Measurements from ENCODE around the gene DENND2A.
"Not testable (repeated sequence)": the region's sequence is repeated elsewhere in the genome, so short reads cannot be mapped to it uniquely, and the experiment has no call there.

The DENND2A gene

DNA sequence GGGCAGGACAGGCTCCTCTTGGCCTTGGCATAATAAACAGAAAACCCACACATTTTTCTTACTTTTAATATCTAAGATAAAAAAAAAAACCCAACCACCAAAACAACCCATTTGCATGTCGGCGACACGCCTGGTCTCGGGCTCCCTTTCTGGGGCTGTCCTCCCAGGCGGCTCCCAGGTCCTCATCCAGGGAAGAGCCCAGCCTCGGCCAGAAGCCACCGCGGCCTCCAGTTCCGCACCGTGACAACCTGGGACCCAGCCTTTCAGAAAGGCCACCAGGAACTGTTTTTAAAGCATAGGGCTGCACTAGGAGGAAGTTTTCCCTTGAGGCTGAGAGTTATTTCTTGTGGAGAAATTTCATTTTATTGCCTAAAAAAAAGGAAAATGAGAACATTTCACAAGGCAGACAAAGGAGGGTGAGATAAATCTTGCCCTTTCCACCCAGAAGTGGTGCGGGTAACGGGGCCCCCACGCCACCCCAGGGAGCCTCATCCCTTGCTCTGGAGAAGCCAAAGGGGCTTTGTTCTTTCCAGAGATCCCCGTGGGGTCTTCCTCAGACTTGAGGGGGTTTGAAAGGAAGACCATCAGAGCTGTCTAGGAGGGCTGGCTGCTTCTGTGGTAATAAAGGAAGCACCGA, 122.1 kb downstream of the DENND2A start:
- TF ChIP-seq, protein P1, sequence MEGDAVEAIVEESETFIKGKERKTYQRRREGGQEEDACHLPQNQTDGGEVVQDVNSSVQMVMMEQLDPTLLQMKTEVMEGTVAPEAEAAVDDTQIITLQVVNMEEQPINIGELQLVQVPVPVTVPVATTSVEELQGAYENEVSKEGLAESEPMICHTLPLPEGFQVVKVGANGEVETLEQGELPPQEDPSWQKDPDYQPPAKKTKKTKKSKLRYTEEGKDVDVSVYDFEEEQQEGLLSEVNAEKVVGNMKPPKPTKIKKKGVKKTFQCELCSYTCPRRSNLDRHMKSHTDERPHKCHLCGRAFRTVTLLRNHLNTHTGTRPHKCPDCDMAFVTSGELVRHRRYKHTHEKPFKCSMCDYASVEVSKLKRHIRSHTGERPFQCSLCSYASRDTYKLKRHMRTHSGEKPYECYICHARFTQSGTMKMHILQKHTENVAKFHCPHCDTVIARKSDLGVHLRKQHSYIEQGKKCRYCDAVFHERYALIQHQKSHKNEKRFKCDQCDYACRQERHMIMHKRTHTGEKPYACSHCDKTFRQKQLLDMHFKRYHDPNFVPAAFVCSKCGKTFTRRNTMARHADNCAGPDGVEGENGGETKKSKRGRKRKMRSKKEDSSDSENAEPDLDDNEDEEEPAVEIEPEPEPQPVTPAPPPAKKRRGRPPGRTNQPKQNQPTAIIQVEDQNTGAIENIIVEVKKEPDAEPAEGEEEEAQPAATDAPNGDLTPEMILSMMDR (conservative IDR thresholded peaks at IDR 0.05; ENCODE audit: low read length), result no peak
- DNase-seq (ENCODE audit: low read depth), result no peak
- no peak overlapping the region for H3K4me3 ChIP-seq (ENCODE audit: low read length)

DNA sequence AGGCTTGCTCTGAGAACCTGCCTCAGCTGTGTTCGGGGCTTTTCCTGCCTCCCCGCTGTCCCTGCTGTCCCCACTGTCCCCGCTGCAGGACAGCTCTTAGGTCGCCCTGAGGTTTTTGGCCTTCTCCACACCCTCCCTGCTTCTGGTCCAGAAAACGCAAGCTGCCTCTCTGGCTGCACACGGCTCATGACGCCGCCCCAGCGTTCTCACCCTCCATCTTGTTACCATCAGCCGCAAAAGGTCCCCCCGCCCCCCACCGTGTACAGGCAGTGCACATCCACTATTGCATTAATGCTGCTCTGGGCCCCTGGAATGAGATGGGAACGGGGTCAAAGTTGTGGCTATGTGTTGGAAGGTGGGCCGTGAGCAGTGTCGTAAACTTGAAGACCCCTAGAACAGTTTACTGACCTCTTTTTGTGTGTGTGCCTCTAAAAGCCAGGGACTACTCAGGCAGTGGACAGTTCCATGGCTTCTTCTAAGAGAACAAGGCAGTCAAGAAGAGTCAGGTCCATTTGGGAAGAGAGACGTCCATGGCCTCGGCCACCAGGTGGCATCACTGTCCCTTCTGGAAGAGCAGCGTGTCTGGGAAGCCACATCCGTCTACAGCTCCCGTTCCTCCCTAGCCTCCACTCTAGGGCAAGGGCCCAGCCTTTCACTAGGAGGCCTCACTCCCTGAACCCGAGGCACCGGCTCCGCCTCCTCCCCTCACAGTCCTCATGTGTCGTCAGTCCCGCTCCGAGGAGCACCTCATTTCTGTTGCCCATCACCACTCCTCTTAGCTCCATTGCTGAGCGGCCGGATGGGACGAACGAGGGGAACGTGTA, 122.9 kb downstream of the DENND2A start:
- H3K4me3 ChIP-seq (ENCODE audit: low read length), result no peak overlapping the region; the same call in 1 of the 2 replicates
- DNase-seq (ENCODE audit: low read depth), result peak; percentile 90
- TF ChIP-seq, protein P1 (conservative IDR thresholded peaks at IDR 0.05; ENCODE audit: low read length), result peak; percentile 96

DNA sequence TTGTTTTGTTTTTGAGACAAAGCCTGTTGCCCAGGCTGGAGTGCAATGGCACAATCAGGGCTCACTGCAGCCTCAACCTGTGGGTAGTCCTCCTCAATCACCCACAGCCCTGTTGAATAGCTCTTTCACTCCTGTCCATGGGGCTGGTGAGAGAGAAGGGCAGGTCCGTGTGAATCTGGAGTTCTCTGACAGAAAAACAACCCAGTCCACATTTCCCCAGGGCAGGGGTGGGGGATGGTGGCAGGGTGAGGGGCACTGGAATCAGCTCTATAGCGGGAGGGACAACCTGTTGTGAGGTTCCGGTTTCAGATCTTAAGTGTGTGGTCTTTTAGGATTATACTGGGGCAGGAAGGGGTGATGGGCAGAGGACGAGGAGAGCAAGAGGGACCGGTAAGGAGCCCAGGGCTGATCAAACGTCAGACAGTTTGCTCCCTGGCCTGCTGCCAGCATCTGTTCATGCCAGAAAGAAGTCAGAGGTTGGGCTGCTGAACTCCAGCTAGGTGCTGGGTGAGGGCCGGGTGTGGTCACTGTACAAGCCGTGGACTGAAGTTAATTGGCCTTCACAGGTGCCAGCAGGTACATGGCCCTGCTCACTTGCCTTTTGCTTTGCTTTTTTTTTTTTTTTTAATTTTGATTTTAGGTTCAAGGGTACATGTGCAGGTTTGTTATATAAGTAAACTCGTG, 128.2 kb downstream of the DENND2A start:
- DNase-seq (ENCODE audit: low read depth), result no peak
- TF ChIP-seq, protein P1 (conservative IDR thresholded peaks at IDR 0.05; ENCODE audit: low read length), result no peak
- H3K4me3 ChIP-seq (ENCODE audit: low read length), result no peak overlapping the region

DNA sequence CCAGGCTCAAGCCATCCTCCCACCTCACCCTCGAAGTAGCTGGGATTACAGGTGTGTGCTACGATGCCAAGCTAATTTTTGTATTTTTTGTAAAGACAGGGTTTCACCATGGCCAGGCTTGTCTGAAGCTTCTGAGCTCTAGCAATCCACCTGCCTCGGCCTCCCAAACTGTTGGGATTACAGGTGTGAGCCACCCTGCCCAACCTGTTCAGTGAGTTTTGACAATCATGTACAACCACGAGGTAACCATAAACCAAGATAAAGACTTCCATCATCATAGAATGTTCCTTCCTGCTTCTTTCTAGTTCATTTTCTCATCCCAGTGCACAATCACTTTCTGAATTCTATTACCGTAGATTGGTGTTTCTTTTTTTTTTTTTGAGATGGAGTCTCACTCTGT, 130.8 kb downstream of the DENND2A start:
- TF ChIP-seq, protein P1 (conservative IDR thresholded peaks at IDR 0.05; ENCODE audit: low read length), result no peak
- no peak for DNase-seq (ENCODE audit: low read depth)

DNA sequence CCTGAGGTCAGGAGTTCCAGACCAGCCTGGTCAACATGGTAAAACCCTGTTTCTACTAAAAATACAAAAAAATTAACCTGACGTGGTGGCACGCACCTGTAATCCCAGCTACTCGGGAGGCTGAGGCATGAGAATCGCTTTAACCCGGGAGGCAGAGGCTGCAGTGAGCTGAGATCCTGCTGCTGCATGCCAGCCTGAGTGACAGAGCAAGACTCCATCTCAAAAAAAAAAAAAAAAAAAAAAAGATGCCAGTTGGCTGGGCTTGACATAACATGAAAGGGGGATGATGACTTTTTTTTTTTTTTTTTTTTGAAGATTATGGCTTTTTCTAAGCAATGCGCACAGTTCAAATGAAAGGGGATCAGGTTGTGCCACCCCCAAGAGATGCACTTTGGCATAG, 133.1 kb downstream of the DENND2A start:
- not testable (repeated sequence) for H3K4me3 ChIP-seq (ENCODE audit: low read length); DNase-seq (ENCODE audit: low read depth)

More for the DNA sequence above, 130.8 kb downstream of the DENND2A start:
- no peak overlapping the region for H3K4me3 ChIP-seq (ENCODE audit: low read length)

DNA sequence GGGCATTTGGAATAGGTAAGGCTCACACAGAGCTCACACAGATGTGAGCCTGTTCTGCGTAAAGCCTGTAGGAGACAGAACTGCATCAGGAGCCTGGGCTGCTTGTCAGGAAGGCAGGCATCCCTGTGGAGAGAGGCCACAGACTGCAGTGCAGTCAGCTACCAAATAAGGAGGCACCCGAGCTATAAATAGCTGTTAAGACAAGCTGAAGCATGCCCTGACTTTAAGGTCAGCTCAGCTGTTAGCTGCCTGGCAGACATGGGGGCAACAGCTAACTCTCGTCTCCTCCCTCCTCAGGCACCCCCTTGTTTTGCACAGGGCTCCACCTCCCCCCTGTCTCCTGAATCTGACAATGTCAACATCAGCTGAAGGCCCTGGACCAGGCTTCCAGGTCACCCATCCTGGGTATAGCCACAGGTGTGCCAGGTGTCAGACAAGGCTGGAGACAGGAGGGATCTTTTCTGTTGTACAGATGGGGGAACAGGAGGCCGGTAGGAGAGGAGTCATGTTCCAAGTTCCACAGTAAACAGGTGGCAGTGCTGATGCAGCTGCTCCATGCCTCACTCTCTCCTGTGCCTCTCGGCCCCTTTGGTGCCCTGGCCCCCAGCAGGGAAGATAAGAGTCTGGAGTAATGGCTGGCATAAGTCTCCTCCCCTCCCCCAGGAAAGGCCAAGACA, 133.7 kb downstream of the DENND2A start:
- TF ChIP-seq, protein P1 (conservative IDR thresholded peaks at IDR 0.05; ENCODE audit: low read length), result peak; percentile 21; the same call in 1 of the 2 replicates
- no peak overlapping the region for H3K4me3 ChIP-seq (ENCODE audit: low read length)
- DNase-seq (ENCODE audit: low read depth), result peak; percentile 66

DNA sequence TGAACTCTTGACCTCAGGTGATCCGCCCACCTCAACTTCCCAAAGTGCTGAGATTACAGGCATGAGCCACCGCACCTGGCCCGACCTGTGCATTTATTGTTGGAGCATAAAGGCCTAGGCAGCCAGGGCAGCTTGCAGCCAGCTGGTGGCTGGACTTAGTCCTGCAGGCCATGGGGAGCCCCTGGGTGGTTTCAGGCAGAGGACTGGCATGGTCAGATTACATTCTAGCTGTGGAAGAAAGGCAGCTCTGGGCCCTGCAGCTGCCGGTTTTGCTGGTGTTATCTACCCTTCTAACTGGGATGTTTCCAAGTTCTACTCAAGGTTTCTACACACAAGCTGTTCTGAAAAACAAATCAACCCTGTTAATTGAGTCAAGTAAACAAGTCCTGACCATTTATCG, 138.6 kb downstream of the DENND2A start:
- H3K4me3 ChIP-seq (ENCODE audit: low read length), result no peak overlapping the region
- TF ChIP-seq, protein P1 (conservative IDR thresholded peaks at IDR 0.05; ENCODE audit: low read length), result no peak
- no peak for DNase-seq (ENCODE audit: low read depth)

DNA sequence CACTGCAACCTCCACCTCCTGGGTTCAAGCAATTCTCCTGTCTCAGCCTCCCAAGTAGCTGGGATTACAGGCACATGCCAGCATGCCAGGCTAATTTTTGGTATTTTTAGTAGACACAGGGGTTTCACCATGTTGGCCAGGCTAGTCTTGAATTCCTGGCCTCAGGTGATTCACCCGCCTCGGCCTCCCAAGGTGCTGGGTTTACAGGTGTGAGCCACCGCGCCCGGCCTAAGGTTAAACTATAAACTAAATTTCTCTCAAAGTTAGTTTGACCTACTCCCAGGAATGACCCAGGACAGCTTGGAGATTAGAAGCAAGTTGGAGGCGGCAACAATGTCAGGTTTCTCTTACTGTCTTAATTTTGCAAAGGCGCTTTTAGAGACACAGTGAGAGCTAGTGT, 142.8 kb downstream of the DENND2A start:
- DNase-seq (ENCODE audit: low read depth); H3K4me3 ChIP-seq (ENCODE audit: low read length): not testable (repeated sequence)
